ENCODE data around the gene ACTR5. TPM values are rescaled to one million over a fixed set of nuclear protein-coding genes. Genes with fewer than 3 reads are reported as not detected.

Gene ACTR5
- polyA plus RNA-seq, 4 donors: 4.7 to 7.9 (median 6.8) TPM

- Histone ChIP-seq H3K27ac (ENCODE audit: low read depth in 1 of 3, low read length in 2 of 3) (no peak overlapping the region), H3K4me1 (ENCODE audit: control insufficient read depth in 3 of 3, insufficient read depth in 2 of 3, low read depth in 1 of 3, low read length in 2 of 3) (peaks cover 0 to 8% (median 0%) of the 10 kb centered on the region in 3 donors), H3K27me3 (ENCODE audit: control insufficient read depth in 3 of 3, insufficient read depth in 3 of 3, low read length in 3 of 3) (no peaks in the 10 kb centered on the region), H3K36me3 (ENCODE audit: control insufficient read depth in 3 of 3, insufficient read depth in 2 of 3, low read depth in 1 of 3, low read length in 3 of 3) (peaks cover 7 to 23% (median 9%) of the 10 kb centered on the region in 3 donors), H3K9me3 (ENCODE audit: control insufficient read depth in 2 of 2, insufficient read depth in 1 of 2, low read depth in 1 of 2, low read length in 1 of 2) (no peaks in the 10 kb centered on the region), H3K4me3 (ENCODE audit: low read depth in 1 of 3, low read length in 3 of 3) (no peak overlapping the region)
- 93 to 94% (median 94%) methylated on average over 4 of the region's 4 CpGs for WGBS, 3 donors
- FAIRE-seq (no peak), DNase-seq (no peak)
These were observed 3.8 kb downstream of the ACTR5 start for GRCh38 chr20:38752029-38752428.

GRCh38 chr20:38754924-38755323 is 6.7 kb downstream of the ACTR5 start:
- no peak for FAIRE-seq
- H3K36me3 ChIP-seq (ENCODE audit: control insufficient read depth in 3 of 3, insufficient read depth in 2 of 3, low read depth in 1 of 3, low read length in 3 of 3): peaks cover 10 to 28% (median 14%) of the 10 kb centered on the region in 3 donors
- H3K27me3 ChIP-seq (ENCODE audit: control insufficient read depth in 3 of 3, insufficient read depth in 3 of 3, low read length in 3 of 3): no peaks in the 10 kb centered on the region
- H3K9me3 ChIP-seq (ENCODE audit: control insufficient read depth in 2 of 2, insufficient read depth in 1 of 2, low read depth in 1 of 2, low read length in 1 of 2): no peaks in the 10 kb centered on the region
- WGBS, 3 donors: 95 to 99% (median 96%) methylated on average over 13 of the region's 13 CpGs
- no peaks in the 10 kb centered on the region for H3K4me1 ChIP-seq (ENCODE audit: control insufficient read depth in 3 of 3, insufficient read depth in 2 of 3, low read depth in 1 of 3, low read length in 2 of 3)
- no peak overlapping the region for H3K4me3 ChIP-seq (ENCODE audit: low read depth in 1 of 3, low read length in 3 of 3)
- no peak overlapping the region for H3K27ac ChIP-seq (ENCODE audit: low read depth in 1 of 3, low read length in 2 of 3)
- no peak for DNase-seq

GRCh38 chr20:38755324-38755910 is 7.2 kb downstream of the ACTR5 start:
- no peaks in the 10 kb centered on the region for H3K4me1 ChIP-seq (ENCODE audit: control insufficient read depth in 3 of 3, insufficient read depth in 2 of 3, low read depth in 1 of 3, low read length in 2 of 3)
- H3K9me3 ChIP-seq (ENCODE audit: control insufficient read depth in 2 of 2, insufficient read depth in 1 of 2, low read depth in 1 of 2, low read length in 1 of 2): no peaks in the 10 kb centered on the region
- 67 to 76% (median 73%) methylated on average over 6 of the region's 6 CpGs for WGBS, 3 donors
- H3K27me3 ChIP-seq (ENCODE audit: control insufficient read depth in 3 of 3, insufficient read depth in 3 of 3, low read length in 3 of 3): no peaks in the 10 kb centered on the region
- DNase-seq (no peak), FAIRE-seq (no peak)
- no peak overlapping the region for H3K4me3 ChIP-seq (ENCODE audit: low read depth in 1 of 3, low read length in 3 of 3)
- no peak overlapping the region for H3K27ac ChIP-seq (ENCODE audit: low read depth in 1 of 3, low read length in 2 of 3)
- peaks cover 10 to 31% (median 14%) of the 10 kb centered on the region in 3 donors for H3K36me3 ChIP-seq (ENCODE audit: control insufficient read depth in 3 of 3, insufficient read depth in 2 of 3, low read depth in 1 of 3, low read length in 3 of 3)

GRCh38 chr20:38757145-38757775 is 9.0 kb downstream of the ACTR5 start:
- no peak for FAIRE-seq
- peaks cover 11 to 41% (median 14%) of the 10 kb centered on the region in 3 donors for H3K36me3 ChIP-seq (ENCODE audit: control insufficient read depth in 3 of 3, insufficient read depth in 2 of 3, low read depth in 1 of 3, low read length in 3 of 3)

GRCh38 chr20:38759106-38759505 is 10.8 kb downstream of the ACTR5 start:
- Histone ChIP-seq H3K27me3 (ENCODE audit: control insufficient read depth in 3 of 3, insufficient read depth in 3 of 3, low read length in 3 of 3) (no peaks in the 10 kb centered on the region), H3K36me3 (ENCODE audit: control insufficient read depth in 3 of 3, insufficient read depth in 2 of 3, low read depth in 1 of 3, low read length in 3 of 3) (peaks cover 13 to 47% (median 14%) of the 10 kb centered on the region in 3 donors), H3K4me3 (ENCODE audit: low read depth in 1 of 3, low read length in 3 of 3) (no peak overlapping the region), H3K9me3 (ENCODE audit: control insufficient read depth in 2 of 2, insufficient read depth in 1 of 2, low read depth in 1 of 2, low read length in 1 of 2) (no peaks in the 10 kb centered on the region), H3K4me1 (ENCODE audit: control insufficient read depth in 3 of 3, insufficient read depth in 2 of 3, low read depth in 1 of 3, low read length in 2 of 3) (no peaks in the 10 kb centered on the region), H3K27ac (ENCODE audit: low read depth in 1 of 3, low read length in 2 of 3) (no peak overlapping the region)
- FAIRE-seq (no peak), DNase-seq (no peak)
- 94 to 98% (median 96%) methylated on average over 7 of the region's 7 CpGs for WGBS, 3 donors

More at GRCh38 chr20:38757145-38757775, 9.0 kb downstream of the ACTR5 start:
- Histone ChIP-seq H3K27me3 (ENCODE audit: control insufficient read depth in 3 of 3, insufficient read depth in 3 of 3, low read length in 3 of 3) (no peaks in the 10 kb centered on the region), H3K4me1 (ENCODE audit: control insufficient read depth in 3 of 3, insufficient read depth in 2 of 3, low read depth in 1 of 3, low read length in 2 of 3) (no peaks in the 10 kb centered on the region), H3K4me3 (ENCODE audit: low read depth in 1 of 3, low read length in 3 of 3) (no peak overlapping the region), H3K27ac (ENCODE audit: low read depth in 1 of 3, low read length in 2 of 3) (no peak overlapping the region), H3K9me3 (ENCODE audit: control insufficient read depth in 2 of 2, insufficient read depth in 1 of 2, low read depth in 1 of 2, low read length in 1 of 2) (no peaks in the 10 kb centered on the region)
- no peak for DNase-seq
- 86 to 93% (median 87%) methylated on average over 7 of the region's 7 CpGs for WGBS, 3 donors

- no peaks in the 10 kb centered on the region for H3K9me3 ChIP-seq (ENCODE audit: control insufficient read depth in 2 of 2, insufficient read depth in 1 of 2, low read depth in 1 of 2, low read length in 1 of 2)
- H3K4me1 ChIP-seq (ENCODE audit: control insufficient read depth in 3 of 3, insufficient read depth in 2 of 3, low read depth in 1 of 3, low read length in 2 of 3): no peaks in the 10 kb centered on the region
- H3K27me3 ChIP-seq (ENCODE audit: control insufficient read depth in 3 of 3, insufficient read depth in 3 of 3, low read length in 3 of 3): no peaks in the 10 kb centered on the region
- no peak for FAIRE-seq
- no peak overlapping the region for H3K27ac ChIP-seq (ENCODE audit: low read depth in 1 of 3, low read length in 2 of 3)
- peaks cover 9 to 41% (median 10%) of the 10 kb centered on the region in 3 donors for H3K36me3 ChIP-seq (ENCODE audit: control insufficient read depth in 3 of 3, insufficient read depth in 2 of 3, low read depth in 1 of 3, low read length in 3 of 3)
- no peak overlapping the region for H3K4me3 ChIP-seq (ENCODE audit: low read depth in 1 of 3, low read length in 3 of 3)
- 74 to 89% (median 87%) methylated on average over 4 of the region's 4 CpGs for WGBS, 3 donors
- no peak for DNase-seq
These were observed 12.7 kb downstream of the ACTR5 start for GRCh38 chr20:38760978-38761377.

- FAIRE-seq: no peak
- peaks cover 7 to 33% (median 9%) of the 10 kb centered on the region in 3 donors for H3K36me3 ChIP-seq (ENCODE audit: control insufficient read depth in 3 of 3, insufficient read depth in 2 of 3, low read depth in 1 of 3, low read length in 3 of 3)
These were observed 13.9 kb downstream of the ACTR5 start for GRCh38 chr20:38762174-38762573.

GRCh38 chr20:38763616-38764015 is 15.4 kb downstream of the ACTR5 start:
- Histone ChIP-seq H3K4me1 (ENCODE audit: control insufficient read depth in 3 of 3, insufficient read depth in 2 of 3, low read depth in 1 of 3, low read length in 2 of 3) (no peaks in the 10 kb centered on the region), H3K36me3 (ENCODE audit: control insufficient read depth in 3 of 3, insufficient read depth in 2 of 3, low read depth in 1 of 3, low read length in 3 of 3) (peaks cover 7 to 39% (median 11%) of the 10 kb centered on the region in 3 donors), H3K27me3 (ENCODE audit: control insufficient read depth in 3 of 3, insufficient read depth in 3 of 3, low read length in 3 of 3) (no peaks in the 10 kb centered on the region), H3K4me3 (ENCODE audit: low read depth in 1 of 3, low read length in 3 of 3) (no peak overlapping the region), H3K9me3 (ENCODE audit: control insufficient read depth in 2 of 2, insufficient read depth in 1 of 2, low read depth in 1 of 2, low read length in 1 of 2) (no peaks in the 10 kb centered on the region), H3K27ac (ENCODE audit: low read depth in 1 of 3, low read length in 2 of 3) (no peak overlapping the region)
- FAIRE-seq: no peak
- 65 to 81% (median 65%) methylated on average over 1 of the region's 1 CpG for WGBS, 3 donors
- DNase-seq: no peak

More at GRCh38 chr20:38762174-38762573, 13.9 kb downstream of the ACTR5 start:
- Histone ChIP-seq H3K27ac (ENCODE audit: low read depth in 1 of 3, low read length in 2 of 3) (no peak overlapping the region), H3K27me3 (ENCODE audit: control insufficient read depth in 3 of 3, insufficient read depth in 3 of 3, low read length in 3 of 3) (no peaks in the 10 kb centered on the region), H3K4me1 (ENCODE audit: control insufficient read depth in 3 of 3, insufficient read depth in 2 of 3, low read depth in 1 of 3, low read length in 2 of 3) (no peaks in the 10 kb centered on the region), H3K9me3 (ENCODE audit: control insufficient read depth in 2 of 2, insufficient read depth in 1 of 2, low read depth in 1 of 2, low read length in 1 of 2) (no peaks in the 10 kb centered on the region), H3K4me3 (ENCODE audit: low read depth in 1 of 3, low read length in 3 of 3) (no peak overlapping the region)
- no peak for DNase-seq

All from small intestine (tissue), 7 donors.